Keratinocyte (primary cell): ENCODE measurements around the gene LSM6. TPM values are rescaled to one million over a fixed set of nuclear protein-coding genes. Genes with fewer than 3 reads are reported as not detected.

ENCODE experiments used
- DNase-seq: peaks from one replicate; pipeline ENCODE4 v3.0.0-alpha.2; 2011; ENCODE audit warnings: low read depth, missing footprints, low spot score
- FAIRE-seq: peaks from 2 replicates; lab custom pipeline; 2011; peaks lifted over from hg19 to GRCh38; lab: Jason Lieb, UNC
- H2AFZ ChIP-seq: 2 replicates; pipeline ENCODE4 v1.6.0; 2012; ENCODE audit warnings: low read length, control low read depth, inconsistent platforms; ENCODE audit not compliant: control insufficient read depth
- H3K27ac ChIP-seq: 2 replicates; pipeline ENCODE4 v1.5.1; 2011; ENCODE audit warnings: low read length; ENCODE audit not compliant: control insufficient read depth, insufficient read depth
- H3K27me3 ChIP-seq: 3 replicates; pipeline ENCODE4 v1.6.0; 2011; ENCODE audit warnings: low read length; ENCODE audit not compliant: control insufficient read depth, insufficient read depth; ENCODE audit errors: extremely low read depth
- H3K36me3 ChIP-seq, 2 experiments: 2 replicates in 1 of 2; 3 replicates in 1 of 2; pipeline ENCODE4 v1.5.1; 2011; ENCODE audit warnings: low read length in 2 of 2, mild to moderate bottlenecking in 1 of 2; ENCODE audit not compliant: control insufficient read depth in 2 of 2, insufficient read depth in 2 of 2; ENCODE audit errors: extremely low read depth in 1 of 2
- H3K4me1 ChIP-seq: 3 replicates; pipeline ENCODE4 v1.5.1; 2011; ENCODE audit warnings: low read length; ENCODE audit not compliant: control insufficient read depth, insufficient read depth; ENCODE audit errors: extremely low read depth
- H3K4me2 ChIP-seq: 3 replicates; pipeline ENCODE4 v1.6.0; 2011; ENCODE audit warnings: low read depth, low read length; ENCODE audit not compliant: control insufficient read depth, insufficient read depth; ENCODE audit errors: extremely low read depth
- H3K4me3 ChIP-seq, 3 experiments: fragments of 200-600 bp in 1 of 3; sonication (generic) in 1 of 3; 2 replicates in 2 of 3; 3 replicates in 1 of 3; pipeline ENCODE4 v1.5.1; 2011 to 2016; ENCODE audit warnings: low read length in 3 of 3, mild to moderate bottlenecking in 3 of 3, control low read depth in 2 of 3, inconsistent platforms in 1 of 3, low read depth in 1 of 3, mixed read lengths in 1 of 3, mixed run types in 1 of 3, moderate library complexity in 1 of 3; ENCODE audit not compliant: control insufficient read depth in 2 of 3, insufficient read depth in 2 of 3; ENCODE audit errors: extremely low read depth in 1 of 3
- H3K79me2 ChIP-seq: 2 replicates; pipeline ENCODE4 v1.6.0; 2012; ENCODE audit warnings: low read length; ENCODE audit not compliant: control insufficient read depth, insufficient read depth
- H3K9ac ChIP-seq: 3 replicates; pipeline ENCODE4 v1.6.0; 2011; ENCODE audit warnings: low read length; ENCODE audit not compliant: control insufficient read depth, insufficient read depth; ENCODE audit errors: extremely low read depth
- H3K9me1 ChIP-seq: 3 replicates; pipeline ENCODE4 v1.6.0; 2011; ENCODE audit warnings: low read length; ENCODE audit not compliant: control insufficient read depth, insufficient read depth; ENCODE audit errors: extremely low read depth
- H3K9me3 ChIP-seq: 2 replicates; pipeline ENCODE4 v1.5.1; 2012; ENCODE audit warnings: low read depth, low read length; ENCODE audit not compliant: control insufficient read depth
- H4K20me1 ChIP-seq: 3 replicates; pipeline ENCODE4 v1.6.0; 2011; ENCODE audit warnings: low read length; ENCODE audit not compliant: control insufficient read depth, insufficient read depth; ENCODE audit errors: extremely low read depth
- EZH2 ChIP-seq: IDR thresholded peaks from one replicate; pipeline ENCODE4 v1.6.1; 2012; ENCODE audit warnings: inconsistent platforms, mild to moderate bottlenecking, low read length, moderate library complexity
- dilution Hi-C: fragments of 300-500 bp; cut with MboI; formaldehyde crosslinking; loops from one replicate; pipeline ENCODE4 v1.7.0; 2020; ENCODE audit warnings: low sequenced_read_pairs; ENCODE audit not compliant: extremely low pct_ligation_motif_present
- polyA plus RNA-seq, 5 experiments: library from polyadenylated mRNA; depleted of rRNA in 3 of 5; stranded (reverse) in 3 of 5; stranded (forward) in 1 of 5; unstranded in 1 of 5; fragments of >200 nt; gene quantifications; 1 replicate in 1 of 5; 2 replicates in 3 of 5; 3 replicates in 1 of 5; pipeline versions ENCODE4 v1.2.1 to v1.2.3, GENCODE V29; 2011 to 2012; ENCODE audit warnings: missing spikeins in 2 of 5, low read depth in 1 of 5, low replicate concordance in 1 of 5
- TF ChIP-seq, protein P1 (sequence below), 3 experiments: IDR thresholded peaks in 1 of 3; conservative IDR thresholded peaks in 1 of 3; optimal IDR thresholded peaks in 1 of 3; 2 replicates in 2 of 3; 3 replicates in 1 of 3; pipeline versions ENCODE3 to v1.5.1; 2011; ENCODE audit warnings: low read length in 3 of 3, mild to moderate bottlenecking in 3 of 3, moderate library complexity in 2 of 3, control low read depth in 1 of 3, inconsistent platforms in 1 of 3; ENCODE audit not compliant: insufficient read depth in 2 of 3; ENCODE audit errors: extremely low read depth in 1 of 3

The LSM6 gene
- polyA plus RNA-seq, 1 donor (not counting 4 experiments of a cell fraction or from before 2014, with no cell fraction given), result 33.7 TPM

DNA sequence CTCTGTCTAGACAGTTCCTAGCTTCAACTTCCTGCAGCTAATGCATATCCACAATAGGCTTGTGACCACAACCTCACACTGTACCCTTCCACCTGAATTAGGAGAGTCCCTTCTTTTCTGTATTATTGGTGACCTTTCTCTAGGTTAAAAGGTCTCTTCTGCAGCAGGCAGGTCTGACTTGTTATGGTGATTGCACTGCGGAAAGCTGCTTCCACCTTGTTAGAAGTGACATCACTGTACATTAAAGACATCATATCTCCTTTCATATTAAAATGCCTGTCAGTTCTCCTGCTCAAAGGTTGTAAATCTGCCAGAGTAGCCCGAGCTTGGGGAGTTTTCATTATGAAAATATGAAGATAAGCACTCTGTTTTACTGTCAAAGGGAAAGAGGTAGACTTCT lies 21.5 kb upstream of the LSM6 start:
- Histone ChIP-seq H3K4me1 (no peaks in the 10 kb centered on the region), H3K27me3 (no peaks in the 10 kb centered on the region), H3K79me2 (no peaks in the 10 kb centered on the region), H3K36me3 (no peaks in the 10 kb centered on the region), H3K9me3 (no peaks in the 10 kb centered on the region), H3K9ac (no peak overlapping the region), H3K4me2 (no peak overlapping the region), H3K9me1 (no peaks in the 10 kb centered on the region), H2AFZ (no peak overlapping the region), H3K27ac (no peak overlapping the region), H3K4me3 (no peak overlapping the region), H4K20me1 (no peaks in the 10 kb centered on the region)
- dilution Hi-C loops, result no loop called here
- TF ChIP-seq, protein P1, sequence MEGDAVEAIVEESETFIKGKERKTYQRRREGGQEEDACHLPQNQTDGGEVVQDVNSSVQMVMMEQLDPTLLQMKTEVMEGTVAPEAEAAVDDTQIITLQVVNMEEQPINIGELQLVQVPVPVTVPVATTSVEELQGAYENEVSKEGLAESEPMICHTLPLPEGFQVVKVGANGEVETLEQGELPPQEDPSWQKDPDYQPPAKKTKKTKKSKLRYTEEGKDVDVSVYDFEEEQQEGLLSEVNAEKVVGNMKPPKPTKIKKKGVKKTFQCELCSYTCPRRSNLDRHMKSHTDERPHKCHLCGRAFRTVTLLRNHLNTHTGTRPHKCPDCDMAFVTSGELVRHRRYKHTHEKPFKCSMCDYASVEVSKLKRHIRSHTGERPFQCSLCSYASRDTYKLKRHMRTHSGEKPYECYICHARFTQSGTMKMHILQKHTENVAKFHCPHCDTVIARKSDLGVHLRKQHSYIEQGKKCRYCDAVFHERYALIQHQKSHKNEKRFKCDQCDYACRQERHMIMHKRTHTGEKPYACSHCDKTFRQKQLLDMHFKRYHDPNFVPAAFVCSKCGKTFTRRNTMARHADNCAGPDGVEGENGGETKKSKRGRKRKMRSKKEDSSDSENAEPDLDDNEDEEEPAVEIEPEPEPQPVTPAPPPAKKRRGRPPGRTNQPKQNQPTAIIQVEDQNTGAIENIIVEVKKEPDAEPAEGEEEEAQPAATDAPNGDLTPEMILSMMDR (optimal IDR thresholded peaks at IDR 0.05 in 1 of 3, IDR thresholded peaks at IDR 0.05 in 1 of 3, conservative IDR thresholded peaks at IDR 0.05 in 1 of 3; ENCODE audit: extremely low read depth in 1 of 3, insufficient read depth in 2 of 3, low read length in 3 of 3), result no peak
- no peak for TF ChIP-seq EZH2
- DNase-seq (no peak), FAIRE-seq (no peak)

DNA sequence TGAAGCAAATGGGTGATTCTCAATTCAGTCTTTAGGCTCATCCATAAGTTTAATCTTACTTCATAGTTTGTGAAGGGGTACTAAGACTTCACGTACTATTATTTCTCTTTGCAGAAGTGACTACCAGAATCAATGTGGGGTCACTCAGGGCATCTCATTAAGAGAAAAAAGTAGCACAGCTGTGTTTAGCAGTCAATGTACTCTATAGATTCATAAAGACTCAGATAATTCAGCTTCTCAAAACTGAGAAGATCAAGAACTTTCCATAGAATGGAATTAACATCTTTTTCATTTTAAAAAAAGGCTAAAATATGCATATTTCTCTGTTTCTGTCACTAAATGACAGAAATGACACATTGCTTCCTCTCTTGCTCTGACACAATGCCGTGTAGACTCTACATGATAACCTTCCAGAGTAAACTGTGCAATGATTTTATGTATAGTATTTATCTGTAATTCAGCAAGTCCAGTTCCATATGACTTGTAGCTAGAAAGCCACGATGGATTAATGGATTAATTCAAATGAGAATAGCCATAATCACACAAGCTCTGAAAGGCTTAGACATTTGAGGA lies 20.3 kb upstream of the LSM6 start:
- no peak overlapping the region for H3K9ac ChIP-seq
- no peaks in the 10 kb centered on the region for H3K4me1 ChIP-seq
- FAIRE-seq, result no peak
- no peak overlapping the region for H3K4me3 ChIP-seq
- no peak overlapping the region for H3K4me2 ChIP-seq
- dilution Hi-C loops, result no loop called here
- no peaks in the 10 kb centered on the region for H3K9me1 ChIP-seq
- no peaks in the 10 kb centered on the region for H3K36me3 ChIP-seq
- no peaks in the 10 kb centered on the region for H3K27me3 ChIP-seq
- H3K9me3 ChIP-seq, result no peaks in the 10 kb centered on the region
- H3K27ac ChIP-seq, result no peak overlapping the region
- H3K79me2 ChIP-seq, result no peaks in the 10 kb centered on the region
- H2AFZ ChIP-seq, result no peak overlapping the region
- DNase-seq, result no peak
- no peaks in the 10 kb centered on the region for H4K20me1 ChIP-seq
- no peak for TF ChIP-seq EZH2
- TF ChIP-seq, protein P1 (optimal IDR thresholded peaks at IDR 0.05 in 1 of 3, IDR thresholded peaks at IDR 0.05 in 1 of 3, conservative IDR thresholded peaks at IDR 0.05 in 1 of 3; ENCODE audit: extremely low read depth in 1 of 3, insufficient read depth in 2 of 3, low read length in 3 of 3), result no peak
